DMS79 (cell line): Measurements from ENCODE around the gene GNG2.

Source experiments
- DNase-seq: peaks from one replicate; lab custom pipeline; 2025; lab: John Stamatoyannopoulos, UW

GNG2 gene

DNA sequence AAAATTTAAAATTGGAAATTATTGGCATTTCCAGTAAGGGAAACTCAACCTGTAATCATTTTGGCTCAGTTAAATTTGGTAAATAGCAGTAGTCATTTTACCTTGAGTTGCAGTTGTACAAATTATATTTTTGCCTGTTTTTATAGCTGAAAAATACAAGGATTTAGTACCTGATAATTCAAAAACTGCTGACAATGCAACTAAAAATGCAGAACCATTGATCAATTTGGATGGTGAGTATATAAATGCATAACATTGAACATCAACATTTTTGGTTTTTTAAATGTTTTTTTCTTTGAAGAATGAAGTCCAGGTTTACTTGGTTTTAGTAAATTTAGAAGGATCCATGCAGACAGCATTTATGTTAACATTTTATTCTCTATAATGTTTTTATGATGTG is 137.9 kb downstream of the GNG2 start:
- no peak for DNase-seq

DNA sequence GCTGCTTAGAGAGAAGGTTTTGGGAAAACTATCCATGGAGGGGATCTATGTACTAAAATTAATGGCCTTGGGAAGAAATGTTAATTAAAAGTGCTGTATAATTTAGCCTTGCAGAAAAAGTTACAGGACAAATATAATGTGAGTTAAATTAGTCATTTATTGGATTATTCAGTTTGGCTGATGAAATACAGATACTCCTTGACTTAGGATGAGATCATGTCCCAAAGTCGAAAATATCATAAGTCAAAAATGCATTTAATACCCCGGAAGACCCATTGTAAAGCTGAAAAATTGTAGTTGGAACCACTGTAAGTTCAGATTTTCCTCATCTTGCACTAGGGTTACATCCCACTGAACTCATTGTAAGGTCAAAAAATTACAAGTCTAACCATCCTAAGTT is 138.7 kb downstream of the GNG2 start:
- no peak for DNase-seq

DNA sequence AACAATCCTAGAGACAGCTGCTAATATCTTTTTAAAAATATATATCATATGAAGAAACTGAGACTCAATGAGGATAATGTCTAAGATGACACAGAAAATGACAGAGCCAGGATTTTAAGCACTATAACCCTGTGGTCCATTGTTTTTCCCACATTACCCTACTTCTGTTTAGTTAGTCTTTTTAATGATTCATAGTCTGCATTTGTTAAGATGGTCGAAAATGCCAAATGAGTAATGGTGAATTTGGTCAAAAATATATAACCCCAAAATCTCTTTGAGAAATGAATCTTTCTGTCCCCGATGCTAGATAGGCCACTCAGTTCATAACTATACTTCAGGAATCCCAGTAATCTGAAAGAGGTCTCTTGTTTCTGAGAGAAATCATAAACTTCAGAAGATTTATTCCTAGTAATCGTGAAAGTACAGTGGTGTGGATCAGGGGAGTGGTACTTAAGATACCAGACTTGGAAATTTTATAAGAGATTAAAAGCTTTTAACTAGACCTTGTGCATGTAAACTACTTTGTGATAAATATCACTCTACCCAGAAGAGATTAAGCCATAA is 139.7 kb downstream of the GNG2 start:
- no peak for DNase-seq

DNA sequence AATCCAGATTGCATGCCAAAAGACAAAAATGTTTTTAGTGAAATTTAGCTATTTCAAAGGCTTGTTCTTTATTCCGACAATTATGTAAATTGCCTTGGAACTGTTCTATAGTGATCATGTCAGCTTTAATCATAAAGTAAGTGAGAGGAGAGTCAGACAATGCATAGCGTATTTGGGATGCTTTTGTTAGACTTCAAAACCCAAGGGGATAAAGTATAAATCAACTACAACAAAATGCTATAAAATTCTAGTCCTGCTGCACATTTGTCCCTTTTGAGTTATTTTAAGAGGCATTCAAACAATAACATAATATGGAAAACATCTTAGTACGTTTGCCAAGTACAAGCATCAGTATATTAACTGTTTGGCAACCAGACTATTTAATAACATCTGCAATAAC is 140.3 kb downstream of the GNG2 start:
- no peak for DNase-seq

DNA sequence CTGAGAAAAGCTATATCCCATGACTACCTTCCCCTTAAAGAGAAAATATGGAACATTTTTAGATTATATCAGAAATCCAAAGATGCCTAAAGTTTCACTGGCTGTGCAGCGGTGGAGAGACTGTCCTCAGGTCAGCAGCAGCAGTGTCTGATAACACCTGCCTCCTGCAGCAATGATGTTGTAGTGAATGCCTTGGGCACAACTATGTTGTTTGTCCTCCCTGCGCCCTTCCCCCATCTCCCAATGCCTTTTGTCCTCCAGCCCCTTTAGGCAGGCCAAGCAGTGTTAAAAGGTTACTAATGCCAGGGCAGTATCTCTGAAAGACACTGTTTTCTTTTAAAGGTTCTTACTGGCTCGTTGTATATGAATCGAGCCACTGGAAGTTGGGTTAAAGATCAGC is 142.1 kb downstream of the GNG2 start:
- DNase-seq: no peak

DNA sequence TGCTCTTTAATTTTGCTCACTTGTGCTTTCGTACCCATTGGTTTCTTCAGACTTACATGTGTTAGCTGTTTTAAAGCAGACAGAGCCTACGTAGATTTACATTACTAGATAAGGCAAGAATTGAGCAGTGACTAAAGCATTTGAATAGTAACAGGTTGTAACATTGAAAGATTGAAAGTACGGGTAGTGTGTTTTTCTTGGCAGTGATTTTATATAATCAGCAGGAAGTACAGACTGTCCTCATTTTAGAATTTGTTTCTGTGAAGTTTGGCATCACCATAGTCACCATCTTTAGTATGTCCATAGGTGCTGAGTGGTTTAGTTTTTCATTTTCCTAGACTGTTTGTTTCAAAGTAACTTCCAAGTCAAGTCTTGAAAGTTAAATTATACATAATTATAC is 142.9 kb downstream of the GNG2 start:
- DNase-seq: no peak

DNA sequence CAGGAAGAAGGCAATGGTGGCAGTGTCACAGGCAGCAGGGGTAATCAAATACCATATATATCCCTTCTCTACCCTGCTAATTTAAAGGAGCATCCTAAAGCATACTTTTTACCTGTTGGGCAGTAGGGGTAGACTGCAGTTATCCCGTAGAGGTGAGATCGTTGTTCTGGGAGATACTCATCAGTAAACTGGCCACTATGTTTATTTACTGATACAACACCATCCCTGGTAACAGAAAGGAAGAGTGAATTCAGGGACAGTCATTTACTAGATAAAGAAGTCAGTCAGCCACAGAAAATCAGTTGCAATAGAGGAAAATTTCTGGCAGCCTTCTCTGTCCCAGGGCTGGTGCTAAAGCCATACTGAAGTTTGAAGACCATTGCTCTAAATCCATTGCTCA is 145.2 kb downstream of the GNG2 start:
- no peak for DNase-seq

DNA sequence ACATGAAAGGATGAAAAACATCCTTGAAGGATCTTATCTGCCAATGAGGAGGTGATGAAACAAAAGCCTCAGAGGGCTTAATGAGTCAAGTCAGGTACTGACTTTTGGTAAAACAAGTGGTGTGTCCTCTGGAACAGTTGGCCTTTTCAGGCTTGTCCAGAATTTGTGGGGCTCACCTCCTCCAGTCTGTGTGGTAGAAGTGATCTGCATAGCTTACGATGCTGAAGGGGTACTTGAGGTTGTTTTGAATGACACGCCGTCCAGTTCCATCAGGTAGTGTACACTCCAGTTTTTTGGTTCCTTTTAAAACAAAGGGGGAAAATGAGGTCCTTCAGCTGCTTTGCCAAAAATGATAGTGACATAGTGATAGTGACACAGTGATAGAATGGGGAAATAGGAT is 145.9 kb downstream of the GNG2 start:
- no peak for DNase-seq

DNA sequence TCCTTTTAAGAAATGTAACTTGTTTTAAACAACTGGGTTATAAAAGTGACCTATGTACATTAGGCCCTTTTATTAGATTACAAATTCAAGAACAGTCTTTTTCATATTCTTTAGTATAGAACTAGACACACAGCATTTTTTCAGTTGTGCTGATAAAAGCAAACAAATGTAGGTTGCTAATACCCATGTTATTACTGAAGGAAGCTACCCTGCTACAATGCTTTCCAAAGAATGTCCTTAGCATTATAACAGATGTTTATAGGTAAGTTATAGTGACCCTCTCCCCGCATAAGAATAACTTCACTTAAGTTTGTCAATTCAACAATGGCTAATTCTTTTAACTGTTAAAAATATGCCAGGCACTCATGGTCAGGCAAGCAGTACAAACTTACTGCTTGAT is 146.8 kb downstream of the GNG2 start:
- DNase-seq: no peak

DNA sequence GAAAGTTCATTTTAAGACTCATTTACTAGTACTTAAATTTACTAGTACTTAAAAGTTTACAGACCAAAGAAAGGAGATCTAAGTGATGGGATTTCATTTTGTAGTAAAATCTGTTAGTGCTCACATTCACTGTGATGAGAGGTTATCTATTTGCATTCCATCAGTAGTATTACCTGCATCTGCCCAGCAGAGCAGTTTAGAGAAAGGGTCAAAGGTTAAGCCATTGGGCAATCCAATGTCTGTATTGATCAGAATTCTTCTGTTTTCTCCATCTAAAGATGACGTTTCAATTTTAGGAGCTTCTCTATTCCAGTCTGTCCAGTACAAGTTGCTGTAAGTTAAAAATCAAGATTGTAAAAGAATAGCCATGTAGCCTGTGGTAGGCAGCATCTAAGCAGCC is 147.2 kb downstream of the GNG2 start:
- no peak for DNase-seq

DNA sequence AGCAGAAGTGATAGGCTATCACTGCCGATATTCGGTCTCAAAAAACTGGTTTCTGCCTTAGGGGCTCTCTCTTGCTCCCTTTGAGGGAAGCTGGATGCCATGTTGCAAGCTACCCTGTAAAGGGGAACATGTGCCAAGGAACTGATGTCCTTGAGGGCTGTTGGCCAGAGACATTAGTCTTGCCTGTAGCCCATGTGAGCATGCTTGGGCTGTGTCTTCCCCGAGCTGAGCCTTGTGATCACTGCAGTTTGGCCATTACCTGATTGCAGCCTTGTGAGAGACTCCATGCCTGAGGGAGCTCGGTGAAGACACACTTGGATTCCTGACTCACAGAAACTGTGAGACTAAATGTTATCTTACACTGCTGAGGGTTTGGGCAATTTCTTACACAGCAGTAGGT is 147.7 kb downstream of the GNG2 start:
- DNase-seq: no peak

DNA sequence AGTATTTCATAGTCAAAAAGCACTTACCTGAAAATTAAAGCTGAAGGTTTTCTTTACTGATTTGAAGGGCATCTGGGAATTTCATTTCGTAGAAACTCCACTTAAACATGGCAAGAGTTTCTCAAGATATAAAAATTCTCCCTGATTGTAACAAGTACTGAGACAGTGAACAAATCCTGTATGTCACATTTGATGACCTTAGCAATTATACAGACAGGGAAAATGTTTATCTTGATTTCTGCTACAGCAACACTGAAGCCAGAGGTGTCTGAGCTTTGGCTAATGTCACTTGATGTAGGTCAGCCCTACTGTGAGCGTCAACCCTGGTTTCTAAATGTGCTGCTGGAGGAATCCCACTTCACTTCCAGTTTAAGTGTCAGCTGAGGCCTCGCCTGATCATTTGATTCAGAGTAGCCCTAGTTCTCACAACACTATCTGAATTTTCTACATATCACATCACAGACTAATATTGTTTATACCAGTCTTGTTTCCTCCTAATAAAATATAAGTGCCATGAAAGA is 149.8 kb downstream of the GNG2 start:
- DNase-seq: no peak

DNA sequence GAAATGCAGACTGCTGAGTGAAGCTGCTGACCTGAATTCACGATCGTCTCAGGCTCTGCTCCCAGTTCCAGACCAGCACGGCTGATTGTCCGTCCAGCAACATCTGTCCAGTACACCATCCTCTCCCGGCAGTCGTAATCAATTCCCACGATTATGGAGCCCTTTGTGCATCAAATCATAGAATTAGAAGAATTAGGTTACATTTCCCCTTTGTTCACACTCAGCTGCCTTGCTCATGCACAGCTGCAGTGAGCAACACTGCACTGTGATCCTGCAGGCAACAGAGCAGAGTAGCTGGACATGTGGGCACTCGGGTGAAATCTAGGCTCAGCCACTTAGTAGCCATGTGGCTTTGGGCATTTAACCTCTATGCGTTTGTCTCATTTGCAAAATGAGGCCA is 151.1 kb downstream of the GNG2 start:
- no peak for DNase-seq

DNA sequence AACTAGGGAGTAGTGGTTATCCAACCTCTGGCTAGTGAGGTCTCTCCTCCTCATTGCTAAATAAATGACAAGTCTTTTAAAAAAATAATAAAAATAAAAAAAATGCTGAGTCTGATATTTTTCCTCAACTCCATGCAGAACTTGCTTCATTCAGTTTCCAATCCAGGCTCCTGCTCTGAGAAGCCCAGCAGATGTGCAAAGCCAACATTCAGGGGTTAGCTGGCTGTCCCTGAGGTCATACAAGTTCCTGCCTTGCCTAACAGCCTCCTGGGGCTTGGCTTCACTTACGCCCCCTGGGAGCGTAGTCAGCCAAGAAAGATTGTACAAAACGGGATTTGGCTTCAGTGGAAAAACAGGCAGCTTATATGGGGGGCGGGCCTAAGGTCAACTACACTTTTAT is 152.2 kb downstream of the GNG2 start:
- DNase-seq: no peak

DNA sequence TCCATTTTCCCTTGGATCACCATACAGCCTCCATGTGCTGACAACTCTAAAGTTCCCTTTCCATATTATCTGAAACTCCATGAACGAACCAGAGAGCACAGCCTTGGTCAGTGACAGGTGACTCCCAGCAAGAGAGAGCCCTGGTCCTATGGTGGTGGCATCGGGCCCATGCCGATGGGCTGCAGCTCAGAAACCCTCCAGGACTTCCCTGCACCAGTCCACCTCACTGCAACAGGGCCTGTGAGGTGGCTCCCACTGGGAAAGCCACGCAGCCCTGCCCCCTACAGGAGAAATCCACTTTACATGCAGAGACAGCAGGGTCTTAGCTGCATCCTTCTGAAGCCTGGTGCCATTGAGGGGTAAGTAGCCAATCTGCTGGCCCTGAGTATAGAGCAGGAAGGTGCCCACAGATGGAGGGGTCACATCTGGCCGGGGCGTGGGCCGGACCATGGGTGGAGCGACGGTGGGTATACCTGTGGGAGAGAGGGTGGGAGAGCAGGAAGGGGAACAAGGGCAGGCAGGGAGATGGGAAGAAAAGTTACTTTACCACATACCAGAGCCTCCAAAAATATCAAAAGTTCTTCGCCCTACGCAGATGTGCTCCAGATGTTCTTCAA is 153.7 kb downstream of the GNG2 start:
- no peak for DNase-seq

DNA sequence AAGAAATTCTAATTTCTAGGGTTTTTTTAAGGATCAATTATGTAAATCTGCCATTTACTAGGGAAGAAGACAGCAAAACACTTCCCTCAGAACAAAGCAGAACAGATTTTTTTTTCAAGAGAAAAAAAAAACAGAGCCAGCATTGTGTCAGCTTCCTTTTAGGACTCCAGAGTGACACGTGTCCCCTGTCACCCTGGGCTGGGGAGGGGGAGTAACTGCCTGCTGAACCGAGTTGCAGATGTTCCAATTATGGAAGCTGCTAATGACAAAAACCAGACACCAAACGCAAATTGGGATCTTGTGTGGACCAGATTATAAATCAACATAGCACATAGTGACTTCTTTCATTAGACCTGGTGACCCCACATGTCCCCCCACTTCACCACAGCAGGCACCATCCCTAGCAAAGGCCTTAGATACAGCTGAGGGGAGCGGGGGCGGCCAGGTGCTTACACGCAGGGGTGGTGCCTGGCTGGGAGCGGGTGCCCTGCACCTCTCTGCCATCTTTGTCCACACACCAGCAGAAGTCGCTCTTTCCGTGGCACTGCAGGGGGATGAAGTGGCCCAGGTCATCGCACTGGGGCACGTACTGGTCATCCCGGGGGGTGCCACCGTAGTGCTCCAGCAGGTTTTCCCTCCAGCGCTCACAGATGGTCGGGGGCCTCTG is 154.3 kb downstream of the GNG2 start:
- no peak for DNase-seq

DNA sequence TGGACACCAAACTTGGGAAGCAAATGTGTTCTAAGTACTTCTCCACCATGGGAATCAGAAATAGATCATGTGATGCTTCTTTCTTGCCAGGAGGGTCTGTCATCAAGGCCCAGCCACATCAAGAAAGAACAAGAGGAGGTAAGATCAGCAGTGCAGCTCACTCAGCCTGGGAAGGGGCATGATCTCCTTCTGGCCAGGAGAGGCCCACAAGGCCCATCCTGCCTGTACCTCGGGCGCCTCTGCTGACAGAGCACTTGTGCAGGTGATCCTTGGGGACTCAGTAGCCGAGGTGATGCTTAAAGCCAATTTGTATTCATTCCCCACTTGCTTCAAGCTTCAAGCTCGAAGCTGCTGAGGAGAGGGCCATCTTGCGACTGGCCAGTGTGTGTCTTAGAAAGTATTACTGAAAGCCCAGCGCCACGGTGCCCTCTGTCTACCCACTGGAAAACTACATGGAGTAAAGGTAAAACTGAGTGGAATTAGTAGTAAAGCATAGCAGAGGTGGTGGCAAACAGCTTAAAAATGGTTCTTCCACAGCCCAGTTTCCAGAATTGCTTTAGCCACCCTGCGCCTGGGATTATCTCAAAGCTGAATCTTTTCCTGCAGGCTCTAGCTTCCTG is 155.1 kb downstream of the GNG2 start:
- DNase-seq: no peak

DNA sequence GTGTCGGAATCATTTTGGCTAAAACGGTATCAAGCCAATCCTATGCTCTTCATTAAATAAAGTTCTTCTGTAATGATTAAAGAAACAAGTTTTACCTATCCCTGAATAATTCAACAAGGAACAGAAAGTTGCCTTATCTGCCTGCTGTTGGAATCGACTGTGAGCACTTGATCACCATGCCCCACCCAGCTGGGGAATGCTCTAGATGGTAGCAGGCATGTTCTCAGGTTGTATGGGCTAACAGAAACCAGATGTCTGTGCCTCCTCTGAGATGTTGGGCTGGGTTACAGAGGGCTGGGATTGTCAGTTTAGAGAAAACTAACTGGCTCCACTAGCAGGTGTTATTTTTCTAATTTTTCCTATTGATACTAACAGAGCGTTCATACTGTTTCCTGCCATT is 157.8 kb downstream of the GNG2 start:
- DNase-seq: no peak

DNA sequence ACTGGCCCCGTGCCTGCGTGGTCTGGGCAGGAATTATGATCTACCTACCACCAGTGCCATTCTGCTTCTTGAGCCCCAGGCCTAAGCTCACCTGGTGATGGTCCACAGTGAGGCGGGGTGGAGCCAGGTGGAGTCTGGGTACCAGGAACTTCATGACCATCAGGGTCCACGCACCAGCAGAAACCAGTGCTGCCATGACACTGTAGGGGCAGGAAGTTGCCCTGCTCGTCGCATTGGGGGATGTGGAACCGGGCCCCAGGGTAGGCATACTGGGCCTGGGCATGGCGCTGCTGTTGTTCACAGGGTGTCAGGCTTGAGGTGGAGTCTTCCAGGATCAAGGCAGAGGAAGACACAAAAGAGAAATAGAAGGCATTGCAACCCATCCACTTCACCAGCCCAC is 158.6 kb downstream of the GNG2 start:
- no peak for DNase-seq
